Lung (tissue), 12 donors: ENCODE data around the gene DZIP1L. TPM values are rescaled to one million over a fixed set of nuclear protein-coding genes. Genes with fewer than 3 reads are reported as not detected.

ENCODE experiments used
- ATAC-seq: fragments of 200-7000 bp; cut with Tn5 transposase; one replicate; pipeline ENCODE4 v1.9.1; 2020; ENCODE audit warnings: moderate number of reproducible peaks; ENCODE audit not compliant: insufficient read depth, low FRiP score
- DNase-seq, 3 donors: peaks; one replicate each; pipeline ENCODE4 v3.0.0-alpha.2; 2013 to 2017
- H3K27ac ChIP-seq, 2 donors: one replicate each; pipeline ENCODE4 v1.5.1; 2013; ENCODE audit warnings: mild to moderate bottlenecking in 2 of 2, moderate library complexity in 2 of 2, control low read depth in 1 of 2, inconsistent platforms in 1 of 2, low read depth in 1 of 2, low read length in 1 of 2
- H3K27me3 ChIP-seq, 3 donors: one replicate each; pipeline ENCODE4 v1.5.1; 2013; ENCODE audit warnings: low read length in 2 of 3; ENCODE audit not compliant: control insufficient read depth in 3 of 3, insufficient read depth in 3 of 3
- H3K36me3 ChIP-seq, 4 donors: one replicate each; pipeline ENCODE4 v1.5.1; 2013; ENCODE audit warnings: low read length in 4 of 4, mild to moderate bottlenecking in 1 of 4, moderate library complexity in 1 of 4; ENCODE audit not compliant: control insufficient read depth in 4 of 4, insufficient read depth in 4 of 4
- H3K4me1 ChIP-seq, 5 donors: one replicate each; pipeline ENCODE4 v1.5.1; 2013; ENCODE audit warnings: low read length in 5 of 5, mild to moderate bottlenecking in 2 of 5, moderate library complexity in 1 of 5; ENCODE audit not compliant: control insufficient read depth in 5 of 5, insufficient read depth in 5 of 5
- H3K4me3 ChIP-seq: one replicate; pipeline ENCODE4 v1.5.1; 2013; ENCODE audit warnings: mild to moderate bottlenecking, control low read depth, moderate library complexity
- H3K9ac ChIP-seq, 2 donors: one replicate each; pipeline ENCODE4 v1.5.1; 2013; ENCODE audit warnings: low read length in 2 of 2, control low read depth in 1 of 2; ENCODE audit not compliant: insufficient read depth in 1 of 2
- H3K9me3 ChIP-seq, 4 donors: one replicate each; pipeline ENCODE4 v1.5.1; 2013; ENCODE audit warnings: low read length in 3 of 4, mild to moderate bottlenecking in 1 of 4, moderate library complexity in 1 of 4; ENCODE audit not compliant: control insufficient read depth in 4 of 4, insufficient read depth in 3 of 4
- CTCF ChIP-seq: IDR thresholded peaks from 2 replicates; pipeline ENCODE4 v1.5.1; 2012; ENCODE audit warnings: mild to moderate bottlenecking; ENCODE audit errors: control extremely low read depth, extremely low read depth
- WGBS, 2 donors: extraction: QIAGEN DNeasy Blood & Tissue Kit; methylation state at CpG; one replicate each; pipeline ENCODE4 v1.1.7; 2013; 5-methylcytosine and 5-hydroxymethylcytosine counted together
- polyA plus RNA-seq, 2 donors: library from polyadenylated mRNA; stranded (reverse); fragments of 200-250 nt; gene quantifications; one replicate each; pipeline ENCODE4 v1.2.1, GENCODE V29; 2013
- total RNA-seq, 2 donors: library from RNA; depleted of rRNA in 1 of 2; stranded (reverse); fragments of >200 nt in 1 of 2; gene quantifications; one replicate each; pipeline ENCODE4 v1.2.1, GENCODE V29; 2014 to 2021
- donor health status: control.
- donor health status: control.
- donor health status: Bipolar disorder and iron deficiency.
- donor health status: healthy.
- donor health status: DM: yes; HTN: yes; CAD: no.

DZIP1L gene
- total and polyA plus RNA-seq, 4 donors = 4.1 to 40.0 (median 17.1) TPM

DNA sequence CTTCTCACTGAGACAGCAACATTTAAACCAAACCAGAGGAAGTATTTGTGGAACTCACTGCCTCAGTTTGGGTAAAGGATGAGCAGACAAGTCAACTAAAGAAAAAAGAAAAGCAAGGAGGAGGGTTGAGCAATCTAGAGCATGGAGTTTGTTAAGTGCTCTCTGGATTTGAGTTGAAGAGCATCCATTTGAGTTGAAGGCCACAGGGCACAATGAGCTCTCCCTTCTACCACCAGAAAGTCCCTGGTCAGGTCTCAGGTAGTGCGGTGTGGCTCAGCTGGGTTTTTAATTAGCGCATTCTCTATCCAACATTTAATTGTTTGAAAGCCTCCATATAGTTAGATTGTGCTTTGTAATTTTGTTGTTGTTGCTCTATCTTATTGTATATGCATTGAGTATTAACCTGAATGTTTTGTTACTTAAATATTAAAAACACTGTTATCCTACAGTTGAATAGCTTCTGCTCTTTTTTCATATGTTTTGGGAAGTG, 82.2 kb downstream of the DZIP1L start:
- WGBS, 2 donors = 97% methylated on average over 2 of the region's 2 CpGs
- H3K36me3 ChIP-seq = peaks cover 0 to 10% (median 4%) of the 10 kb centered on the region in 4 donors
- no peak overlapping the region for H3K9ac ChIP-seq
- no peaks in the 10 kb centered on the region for H3K27me3 ChIP-seq
- H3K9me3 ChIP-seq = no peaks in the 10 kb centered on the region
- TF ChIP-seq CTCF = no peak
- H3K4me3 ChIP-seq = no peak overlapping the region
- no peaks in the 10 kb centered on the region for H3K4me1 ChIP-seq
- no peak for DNase-seq
- no peak overlapping the region for H3K27ac ChIP-seq
- ATAC-seq = no peak

- 91 to 96% methylated on average over 3 of the region's 3 CpGs for WGBS, 2 donors
- Histone ChIP-seq H3K9me3 (no peaks in the 10 kb centered on the region), H3K36me3 (peaks cover 0 to 10% (median 4%) of the 10 kb centered on the region in 4 donors), H3K4me3 (no peak overlapping the region), H3K4me1 (no peaks in the 10 kb centered on the region), H3K27ac (no peak overlapping the region), H3K9ac (no peak overlapping the region), H3K27me3 (no peaks in the 10 kb centered on the region)
- no peak for TF ChIP-seq CTCF
- ATAC-seq (no peak), DNase-seq (no peak)
These were observed 82.8 kb downstream of the DZIP1L start for GRCh38 chr3:138032567-138032966.

- no peak for TF ChIP-seq CTCF
- no peak overlapping the region for H3K4me3 ChIP-seq
- H3K27ac ChIP-seq = no peak overlapping the region
- H3K27me3 ChIP-seq = no peaks in the 10 kb centered on the region
- H3K4me1 ChIP-seq = peaks cover 0 to 4% (median 0%) of the 10 kb centered on the region in 5 donors
- H3K9me3 ChIP-seq = no peaks in the 10 kb centered on the region
- WGBS, 2 donors = 86 to 90% methylated on average over 3 of the region's 3 CpGs
- no peak for DNase-seq
- H3K9ac ChIP-seq = no peak overlapping the region
- peaks cover 0 to 8% (median 4%) of the 10 kb centered on the region in 4 donors for H3K36me3 ChIP-seq
- ATAC-seq = no peak
These were observed 83.9 kb downstream of the DZIP1L start for GRCh38 chr3:138031536-138031935.

DNA sequence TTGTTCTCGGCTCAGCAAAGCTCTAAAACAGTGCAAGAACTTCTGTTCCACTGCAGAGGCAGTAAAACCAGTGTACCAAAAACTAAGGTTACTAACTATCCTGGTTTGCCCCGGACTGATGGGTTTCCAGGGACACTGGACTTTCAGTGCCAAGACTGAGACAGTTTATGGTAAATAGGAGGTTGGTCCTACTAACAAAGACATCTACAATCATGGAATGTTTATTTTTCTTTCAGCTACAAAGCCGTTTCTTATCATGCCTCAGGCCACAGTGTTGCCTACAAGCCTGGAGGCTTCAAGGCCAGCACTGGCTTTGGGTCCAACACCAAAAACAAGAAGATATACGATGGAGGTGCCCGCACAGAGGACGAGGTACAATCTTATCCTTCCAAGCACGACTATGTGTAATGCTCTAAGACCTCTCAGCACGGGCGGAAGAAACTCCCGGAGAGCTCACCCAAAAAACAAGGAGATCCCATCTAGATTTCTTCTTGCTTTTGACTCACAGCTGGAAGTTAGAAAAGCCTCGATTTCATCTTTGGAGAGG, 84.6 kb downstream of the DZIP1L start:
- no peak for DNase-seq
- H3K27ac ChIP-seq = no peak overlapping the region
- WGBS, 2 donors = 87 to 92% methylated on average over 11 of the region's 11 CpGs
- no peaks in the 10 kb centered on the region for H3K9me3 ChIP-seq
- H3K4me1 ChIP-seq = peaks cover 0 to 4% (median 0%) of the 10 kb centered on the region in 5 donors
- no peak overlapping the region for H3K9ac ChIP-seq
- no peak for ATAC-seq
- no peak for TF ChIP-seq CTCF
- H3K27me3 ChIP-seq = no peaks in the 10 kb centered on the region
- H3K36me3 ChIP-seq = peaks cover 0 to 8% (median 4%) of the 10 kb centered on the region in 4 donors
- no peak overlapping the region for H3K4me3 ChIP-seq
